ENCODE measurements around the gene DNAH10.

Gene DNAH10, protein sequence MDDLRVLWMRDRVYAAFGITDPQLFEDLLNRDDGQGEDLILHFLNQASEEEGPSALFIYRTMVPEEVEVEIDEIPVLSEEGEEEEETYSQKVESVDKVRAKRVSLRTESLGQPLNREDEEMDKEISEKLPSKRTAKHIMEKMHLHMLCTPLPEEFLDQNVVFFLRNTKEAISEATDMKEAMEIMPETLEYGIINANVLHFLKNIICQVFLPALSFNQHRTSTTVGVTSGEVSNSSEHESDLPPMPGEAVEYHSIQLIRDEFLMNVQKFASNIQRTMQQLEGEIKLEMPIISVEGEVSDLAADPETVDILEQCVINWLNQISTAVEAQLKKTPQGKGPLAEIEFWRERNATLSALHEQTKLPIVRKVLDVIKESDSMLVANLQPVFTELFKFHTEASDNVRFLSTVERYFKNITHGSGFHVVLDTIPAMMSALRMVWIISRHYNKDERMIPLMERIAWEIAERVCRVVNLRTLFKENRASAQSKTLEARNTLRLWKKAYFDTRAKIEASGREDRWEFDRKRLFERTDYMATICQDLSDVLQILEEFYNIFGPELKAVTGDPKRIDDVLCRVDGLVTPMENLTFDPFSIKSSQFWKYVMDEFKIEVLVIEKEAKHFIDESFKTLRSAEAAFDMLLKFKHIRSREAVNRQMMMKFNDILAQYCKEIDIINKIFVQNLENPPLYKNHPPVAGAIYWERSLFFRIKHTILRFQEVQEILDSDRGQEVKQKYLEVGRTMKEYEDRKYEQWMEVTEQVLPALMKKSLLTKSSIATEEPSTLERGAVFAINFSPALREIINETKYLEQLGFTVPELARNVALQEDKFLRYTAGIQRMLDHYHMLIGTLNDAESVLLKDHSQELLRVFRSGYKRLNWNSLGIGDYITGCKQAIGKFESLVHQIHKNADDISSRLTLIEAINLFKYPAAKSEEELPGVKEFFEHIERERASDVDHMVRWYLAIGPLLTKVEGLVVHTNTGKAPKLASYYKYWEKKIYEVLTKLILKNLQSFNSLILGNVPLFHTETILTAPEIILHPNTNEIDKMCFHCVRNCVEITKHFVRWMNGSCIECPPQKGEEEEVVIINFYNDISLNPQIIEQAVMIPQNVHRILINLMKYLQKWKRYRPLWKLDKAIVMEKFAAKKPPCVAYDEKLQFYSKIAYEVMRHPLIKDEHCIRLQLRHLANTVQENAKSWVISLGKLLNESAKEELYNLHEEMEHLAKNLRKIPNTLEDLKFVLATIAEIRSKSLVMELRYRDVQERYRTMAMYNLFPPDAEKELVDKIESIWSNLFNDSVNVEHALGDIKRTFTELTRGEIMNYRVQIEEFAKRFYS (N-terminal part only)

GRCh38 chr12:123761841-123762714, at the start of gene DNAH10:
TSS of gene DNAH10 (plus strand) at chr12:123762301. CDS start at chr12:123762337, 36 bp downstream.
- DNase-seq = peak; percentile 34

DNA sequence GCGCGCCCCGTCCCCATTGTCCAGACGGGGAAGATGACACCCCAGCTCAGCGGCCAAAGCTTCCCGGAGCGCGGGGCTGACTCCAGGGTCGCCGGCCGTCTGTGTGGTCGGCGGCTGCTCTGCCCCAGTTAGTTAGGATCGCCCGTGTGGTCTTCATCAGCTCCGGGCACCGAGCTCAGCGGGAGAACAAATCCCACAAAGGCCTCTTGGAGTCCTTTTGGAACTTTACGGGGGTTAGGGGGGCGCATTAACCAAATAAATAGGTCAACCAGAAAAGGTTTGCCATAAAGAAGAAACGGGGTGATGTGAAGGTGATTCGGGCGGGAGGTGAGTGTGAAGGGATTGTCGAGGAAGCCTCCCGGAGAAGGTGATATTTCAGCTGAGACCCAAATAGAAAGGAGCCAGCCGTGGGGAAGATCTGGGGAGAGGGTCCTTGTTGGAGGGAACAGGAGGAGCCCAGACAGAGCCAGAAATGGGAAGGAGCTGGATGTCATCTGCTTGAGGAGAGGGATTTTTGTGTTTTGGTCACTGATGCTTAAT, 49.3 kb upstream of the DNAH10 start:
- peak; percentile 25 for DNase-seq

DNA sequence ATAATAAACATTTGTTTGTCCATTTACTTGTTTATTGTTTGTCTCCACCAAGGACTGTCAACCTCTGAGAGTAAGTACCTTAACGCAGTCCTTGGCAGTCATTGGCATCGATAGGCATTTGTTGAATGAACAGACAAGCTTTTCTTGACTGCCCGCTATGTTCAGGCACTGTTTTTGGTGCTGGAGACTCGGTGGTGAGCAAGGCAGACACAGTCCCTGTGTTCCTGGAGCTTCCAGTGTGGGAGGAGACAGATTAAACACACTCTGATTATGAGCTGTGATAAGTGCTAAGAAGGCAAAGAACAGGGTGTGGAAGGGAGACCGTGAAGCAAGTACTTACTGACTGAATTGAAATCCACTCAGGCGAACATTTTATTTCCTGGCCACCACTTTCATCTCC, 48.7 kb upstream of the DNAH10 start:
- DNase-seq = no peak

DNA sequence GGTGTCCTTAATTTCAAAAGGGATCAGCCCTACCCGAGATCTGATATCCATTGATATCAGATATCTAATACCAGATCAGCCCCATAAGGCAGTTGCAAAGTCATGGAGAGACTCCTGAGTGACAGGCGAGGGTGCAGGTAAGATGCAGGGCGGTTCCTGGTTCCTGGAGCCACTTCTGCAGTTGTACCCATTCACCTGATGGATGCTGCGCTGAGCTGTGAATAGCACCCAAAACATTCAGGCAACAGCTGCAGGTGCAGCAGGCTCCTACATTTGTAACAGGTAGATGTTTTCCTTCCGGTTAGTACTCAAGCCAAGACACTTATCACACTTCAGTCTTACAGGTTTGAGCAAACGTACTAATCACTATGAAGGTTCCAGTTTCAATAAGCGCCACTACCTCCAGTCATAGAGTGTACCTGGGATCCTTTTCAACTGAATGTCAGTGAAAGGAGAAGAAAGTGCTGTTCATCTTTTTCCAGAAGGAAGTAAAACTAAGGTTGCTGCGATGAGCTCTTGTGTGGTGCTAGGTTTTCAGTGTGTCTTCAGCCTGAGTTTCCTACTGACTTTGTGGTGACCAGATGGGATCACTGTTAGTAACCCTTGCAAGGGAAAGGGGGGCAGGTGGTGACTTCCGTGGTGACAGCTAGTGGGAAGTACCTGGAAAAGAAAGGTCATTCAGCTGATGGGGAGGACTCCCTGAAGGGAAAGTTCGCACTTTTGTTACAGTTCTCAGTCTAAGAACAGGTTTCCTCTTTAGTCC, 48.1 kb upstream of the DNAH10 start:
- no peak for DNase-seq

DNA sequence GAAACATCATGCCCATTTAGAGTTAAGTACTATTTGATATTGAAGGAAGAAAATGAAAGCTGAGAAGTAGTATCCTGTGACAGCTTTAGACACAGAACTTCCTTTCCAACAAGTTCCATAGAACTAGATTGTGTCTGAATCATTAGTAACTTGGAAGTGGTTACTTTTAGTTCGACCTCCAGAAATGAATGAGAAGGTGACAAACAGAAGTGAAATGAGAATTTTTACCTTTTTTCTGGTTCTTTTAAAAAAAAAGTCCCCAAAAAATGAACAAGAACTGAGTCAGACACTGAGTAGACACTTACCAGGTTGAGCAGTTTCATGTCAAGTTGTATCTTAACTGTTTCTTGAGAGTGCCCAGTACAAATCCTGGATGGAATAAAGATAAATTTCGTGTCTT, 46.9 kb upstream of the DNAH10 start:
- no peak for DNase-seq

DNA sequence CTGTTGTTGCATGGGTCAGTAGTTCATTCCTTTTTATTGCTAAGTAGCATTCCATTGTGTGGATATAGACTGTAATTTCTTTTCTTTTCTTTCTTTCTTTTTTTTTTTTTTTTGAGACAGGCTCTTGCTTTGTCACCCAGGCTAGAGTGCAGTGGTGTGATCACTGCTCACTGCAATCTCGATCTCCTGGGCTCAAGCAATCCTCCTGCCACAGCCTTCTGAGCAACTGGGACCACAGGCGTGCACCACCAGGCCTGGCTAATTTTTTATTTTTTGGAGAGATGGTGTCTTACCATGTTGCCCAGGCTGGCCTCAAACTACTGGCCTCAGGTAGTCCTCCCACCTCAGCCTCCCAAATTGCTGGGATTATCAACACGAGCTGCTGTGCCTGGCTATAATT, 44.8 kb upstream of the DNAH10 start:
- DNase-seq = no peak

GRCh38 chr12:123720141-123720814, 41.8 kb upstream of the DNAH10 start:
- DNase-seq = no peak

GRCh38 chr12:123721245-123721644, 40.9 kb upstream of the DNAH10 start:
- DNase-seq = no peak

DNA sequence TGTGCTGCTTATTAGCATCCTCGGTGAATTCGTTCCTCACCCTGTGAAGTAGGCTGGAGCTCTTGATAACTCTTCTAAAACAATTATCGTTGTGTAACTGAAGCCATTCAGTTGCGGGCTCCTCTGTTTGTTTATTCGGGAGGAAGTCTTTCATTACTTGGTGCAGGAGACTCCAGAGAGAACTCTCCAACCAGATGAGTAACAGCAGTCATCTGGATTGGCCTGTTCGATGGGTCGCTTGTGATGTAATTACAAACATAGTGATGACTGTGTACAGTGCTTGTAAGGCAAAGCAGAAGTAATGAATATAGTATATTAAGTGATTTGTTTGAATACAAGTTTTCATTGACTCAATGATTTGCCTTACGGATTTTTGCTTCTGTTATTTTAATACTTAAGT, 39.1 kb upstream of the DNAH10 start:
- DNase-seq = no peak

DNA sequence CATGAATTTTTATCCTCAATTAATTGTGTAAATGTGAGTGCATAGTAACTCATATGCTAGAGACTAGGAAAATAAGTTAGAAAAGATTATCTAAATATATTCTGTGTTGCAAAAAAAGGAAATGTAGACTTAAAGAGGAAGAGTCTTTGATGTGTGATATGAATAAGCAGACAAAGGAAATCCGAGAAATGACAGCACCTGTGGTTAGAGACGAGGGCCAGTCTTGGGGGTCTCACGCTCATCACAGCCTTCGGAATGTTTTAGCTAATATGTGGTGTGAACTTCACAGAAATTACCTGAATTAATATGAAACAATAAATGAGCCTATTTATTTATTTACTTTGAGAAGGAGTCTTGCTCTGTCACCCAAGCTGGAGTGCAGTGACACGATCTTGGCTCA, 38.3 kb upstream of the DNAH10 start:
- DNase-seq = no peak

GRCh38 chr12:123726244-123726643, 35.9 kb upstream of the DNAH10 start:
- DNase-seq = no peak

GRCh38 chr12:123726962-123727361, 35.1 kb upstream of the DNAH10 start:
- no peak for DNase-seq

DNA sequence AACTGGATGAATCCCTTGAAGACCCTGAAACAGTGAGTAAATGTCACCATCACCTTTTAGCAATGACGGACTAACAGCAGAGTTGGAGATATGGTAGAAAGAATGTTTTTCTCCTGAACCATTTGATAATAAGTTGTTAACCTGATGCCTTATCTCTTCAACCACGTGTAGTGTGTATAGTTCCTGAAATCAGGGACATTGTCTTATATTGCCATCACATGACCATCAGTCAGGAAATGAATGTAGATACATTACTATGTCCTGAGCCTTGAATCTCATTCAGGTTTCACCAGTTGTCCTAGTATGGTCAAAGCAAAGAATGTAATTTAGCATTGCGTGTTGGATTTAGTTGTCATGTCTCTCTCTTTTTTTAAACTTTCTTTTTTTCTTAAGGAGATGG, 34.2 kb upstream of the DNAH10 start:
- DNase-seq = no peak

GRCh38 chr12:123731596-123731995, 30.5 kb upstream of the DNAH10 start:
- DNase-seq = no peak

GRCh38 chr12:123732251-123732650, 29.9 kb upstream of the DNAH10 start:
- no peak for DNase-seq

DNA sequence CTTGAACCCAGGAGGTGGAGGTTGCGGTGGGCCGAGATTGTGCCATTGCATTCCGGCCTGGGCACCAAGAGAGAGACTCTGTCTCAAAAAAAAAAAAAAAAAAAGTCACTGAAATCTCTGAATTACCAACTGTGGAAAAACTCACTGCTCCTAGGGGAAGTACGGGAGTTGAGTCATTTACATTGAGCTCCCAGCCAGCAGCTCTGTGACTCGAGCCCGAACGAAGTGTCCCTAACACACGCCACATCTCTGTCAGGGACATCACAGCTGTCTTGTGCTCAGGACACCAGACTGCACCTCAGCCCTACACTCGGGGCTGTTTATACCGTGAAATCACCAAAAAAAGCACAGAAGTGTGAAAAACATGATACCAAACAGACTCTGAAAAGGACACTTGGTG, 28.9 kb upstream of the DNAH10 start:
- no peak for DNase-seq

DNA sequence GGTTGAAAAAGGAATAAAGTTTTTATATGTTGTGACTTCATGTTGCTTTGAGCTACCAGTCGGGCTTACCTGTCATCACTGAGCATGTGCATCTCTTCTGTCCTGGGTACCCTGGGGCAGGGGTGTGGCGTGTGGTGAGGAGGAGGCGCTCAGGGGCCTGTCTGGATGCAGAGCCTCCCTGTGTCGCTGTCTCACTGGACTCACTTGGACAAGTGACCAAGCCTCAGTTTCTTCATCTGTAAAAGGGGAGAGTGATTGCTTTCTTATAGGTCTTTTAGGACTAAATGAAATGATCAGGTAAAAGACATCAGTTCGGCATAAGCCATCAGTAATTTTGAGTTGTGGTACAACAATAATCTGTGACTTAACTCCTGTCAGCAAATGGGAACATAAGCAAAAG, 27.8 kb upstream of the DNAH10 start:
- no peak for DNase-seq

DNA sequence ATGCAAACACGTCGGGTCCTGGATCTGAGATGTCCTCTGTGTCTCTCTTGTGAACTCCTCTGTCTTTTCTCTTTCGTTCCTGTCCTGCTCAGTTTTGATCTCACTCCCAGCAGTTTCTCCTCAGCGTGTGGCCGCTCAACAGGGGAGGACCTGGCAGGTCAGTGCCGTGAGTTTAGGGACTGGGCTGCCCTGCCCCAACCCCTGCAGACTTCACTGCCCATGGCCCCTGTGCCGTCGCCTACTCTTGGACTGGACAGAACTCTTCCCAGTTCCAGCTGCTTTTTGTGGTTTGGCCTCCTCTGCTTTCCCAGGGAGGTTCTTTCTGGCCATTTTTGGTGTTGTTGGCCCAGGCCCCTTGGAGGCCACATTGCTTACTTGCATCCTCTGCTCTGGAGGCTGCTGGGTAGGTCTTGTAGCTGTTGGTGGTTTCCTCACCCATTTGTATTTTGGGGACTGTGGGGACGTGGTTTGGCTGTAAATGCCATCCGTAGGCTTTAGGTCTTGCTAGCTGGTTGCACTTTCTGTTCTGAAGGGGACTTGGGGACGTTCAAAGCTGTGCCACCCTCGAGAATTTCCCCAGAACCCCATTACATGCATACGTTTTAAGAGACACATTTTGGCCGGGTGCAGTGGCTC, 20.0 kb upstream of the DNAH10 start:
- no peak for DNase-seq

- no peak for DNase-seq
Measured at GRCh38 chr12:123743002-123743401, 19.1 kb upstream of the DNAH10 start.

GRCh38 chr12:123744836-123745235, 17.3 kb upstream of the DNAH10 start:
- DNase-seq = no peak
